Fibroblast of gingiva (primary cell): ENCODE measurements around the gene TXNDC8.
"Not testable (repeated sequence)": the region's sequence is repeated elsewhere in the genome, so short reads cannot be mapped to it uniquely, and the experiment has no call there.

Source experiments
- DNase-seq: peaks from one replicate; pipeline ENCODE4 v3.0.0-alpha.2; 2011; ENCODE audit warnings: low read depth

TXNDC8 gene

DNA sequence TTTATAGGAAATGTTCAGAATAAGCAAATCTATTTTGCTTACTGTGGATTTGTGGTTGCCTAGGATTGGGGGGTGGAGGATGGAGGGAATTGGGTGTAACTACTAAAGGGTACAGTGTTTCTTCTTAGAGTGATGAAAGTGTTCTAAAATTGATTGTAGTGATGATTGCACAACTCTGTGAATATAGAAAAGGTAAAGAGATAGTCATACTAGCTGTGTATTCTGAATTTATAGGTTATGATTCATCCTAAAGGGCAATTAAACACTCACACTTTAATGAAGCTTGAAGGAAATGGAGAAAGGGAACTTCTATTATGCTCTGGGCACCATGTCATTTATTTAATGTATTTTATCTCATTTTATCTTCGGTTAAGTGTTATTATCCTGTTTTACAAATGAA is 9.9 kb downstream of the TXNDC8 start:
- DNase-seq: no peak

- DNase-seq: no peak
These were observed 13.8 kb downstream of the TXNDC8 start for GRCh38 chr9:110323818-110324217.

- DNase-seq: peak; percentile 20
These were observed 16.8 kb downstream of the TXNDC8 start for GRCh38 chr9:110320651-110321445.

GRCh38 chr9:110319781-110320492 is 17.7 kb downstream of the TXNDC8 start:
- DNase-seq: no peak

DNA sequence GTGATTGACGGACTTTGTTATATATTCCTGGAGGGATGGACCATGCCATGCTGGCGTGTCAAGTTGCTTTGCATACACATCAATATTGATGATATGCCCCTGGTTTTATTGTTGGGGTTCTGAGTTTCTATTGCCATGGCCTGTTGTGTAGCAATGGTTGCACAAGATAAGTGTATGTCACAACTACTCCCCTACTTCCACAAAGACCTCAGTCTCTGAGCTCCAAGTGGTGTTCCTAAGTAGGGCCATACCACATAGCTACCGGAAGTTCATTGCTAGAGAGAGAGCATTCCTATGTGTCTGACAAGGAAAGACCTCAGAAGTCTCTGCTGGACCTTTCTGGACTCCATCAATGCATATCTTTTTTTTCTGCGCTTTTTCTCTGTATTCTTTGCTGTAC is 19.8 kb downstream of the TXNDC8 start:
- no peak for DNase-seq

DNA sequence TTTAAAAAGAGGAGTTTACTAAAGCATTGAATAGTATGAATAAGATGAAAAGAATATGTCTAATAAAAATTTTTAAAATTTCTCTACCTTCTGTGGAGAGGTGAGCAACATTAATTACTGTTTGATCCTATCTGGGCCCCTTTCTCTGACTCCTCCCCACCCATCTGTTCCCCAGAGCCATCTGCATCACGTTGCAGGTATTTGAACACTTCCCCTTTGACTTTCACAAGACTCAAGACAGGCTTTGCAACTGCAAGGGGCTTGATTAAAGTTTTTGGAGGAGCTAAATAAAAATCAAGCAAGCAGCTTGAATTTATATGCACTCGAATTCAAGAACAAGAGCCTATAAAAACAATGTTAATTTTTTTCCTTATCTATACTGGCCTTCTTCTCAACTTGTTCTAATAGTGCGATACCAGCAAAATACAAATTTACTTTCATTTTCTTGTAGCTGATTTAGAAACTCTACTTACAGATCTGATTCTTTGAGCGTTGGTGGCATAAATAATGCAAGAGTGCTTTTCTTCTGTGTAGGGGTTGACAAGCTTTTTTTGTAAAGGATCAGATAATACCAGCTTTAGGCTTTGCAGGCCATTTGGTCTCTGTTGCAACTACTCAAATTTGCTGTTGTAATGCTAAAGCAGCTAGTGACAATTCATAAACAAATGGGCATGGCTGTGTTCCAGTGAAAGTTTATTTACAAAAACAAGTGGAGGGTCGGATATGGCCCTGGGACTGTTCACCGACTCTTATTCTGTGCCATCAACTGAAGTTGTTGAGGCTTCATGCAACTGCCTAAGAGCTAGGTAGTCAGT is 21.2 kb downstream of the TXNDC8 start:
- no peak for DNase-seq

- not testable (repeated sequence) for DNase-seq
These were observed 25.7 kb downstream of the TXNDC8 start for GRCh38 chr9:110311978-110312377.

DNA sequence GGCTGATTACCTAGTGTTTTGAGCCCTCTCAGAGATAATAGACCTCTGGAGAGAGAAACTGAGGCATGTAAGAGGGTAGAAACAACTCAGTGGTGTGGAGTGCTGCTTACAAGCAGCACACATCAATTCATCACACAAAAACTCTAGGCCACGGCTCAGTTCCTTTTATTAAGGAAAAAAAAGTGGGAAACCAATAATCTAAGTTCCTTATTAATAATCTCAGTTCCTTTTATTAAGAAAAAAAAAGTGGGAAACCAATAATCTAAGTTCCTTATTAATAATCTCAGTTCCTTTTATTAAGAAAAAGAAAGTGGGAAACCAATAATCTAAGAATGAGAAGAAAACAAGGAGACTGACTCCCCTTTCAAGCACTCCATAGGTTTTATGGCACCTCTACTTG is 28.0 kb downstream of the TXNDC8 start:
- no peak for DNase-seq

GRCh38 chr9:110308633-110309038 is 29.0 kb downstream of the TXNDC8 start:
- DNase-seq: no peak

DNA sequence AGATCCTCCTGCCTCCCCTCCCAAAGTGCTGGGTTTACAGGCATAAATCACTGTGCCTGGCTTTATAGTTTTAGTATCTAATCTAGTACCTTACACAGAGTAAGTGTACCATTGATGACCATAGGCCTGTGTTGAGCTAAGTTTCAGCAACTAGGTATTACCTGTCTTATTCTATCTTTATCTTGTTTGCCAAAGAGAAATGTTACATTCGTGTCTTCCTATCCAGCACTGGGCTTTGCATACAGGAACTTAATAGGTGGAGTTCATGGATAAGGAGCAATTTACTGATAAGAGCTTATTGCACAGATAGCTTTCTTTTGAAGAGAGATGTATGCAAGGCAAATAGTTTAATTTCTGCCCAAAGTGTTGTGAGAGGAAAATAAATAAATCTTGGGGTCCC is 30.5 kb downstream of the TXNDC8 start:
- DNase-seq: no peak

- peak; percentile 82 for DNase-seq
These were observed 34.5 kb downstream of the TXNDC8 start for GRCh38 chr9:110303133-110303532.

DNA sequence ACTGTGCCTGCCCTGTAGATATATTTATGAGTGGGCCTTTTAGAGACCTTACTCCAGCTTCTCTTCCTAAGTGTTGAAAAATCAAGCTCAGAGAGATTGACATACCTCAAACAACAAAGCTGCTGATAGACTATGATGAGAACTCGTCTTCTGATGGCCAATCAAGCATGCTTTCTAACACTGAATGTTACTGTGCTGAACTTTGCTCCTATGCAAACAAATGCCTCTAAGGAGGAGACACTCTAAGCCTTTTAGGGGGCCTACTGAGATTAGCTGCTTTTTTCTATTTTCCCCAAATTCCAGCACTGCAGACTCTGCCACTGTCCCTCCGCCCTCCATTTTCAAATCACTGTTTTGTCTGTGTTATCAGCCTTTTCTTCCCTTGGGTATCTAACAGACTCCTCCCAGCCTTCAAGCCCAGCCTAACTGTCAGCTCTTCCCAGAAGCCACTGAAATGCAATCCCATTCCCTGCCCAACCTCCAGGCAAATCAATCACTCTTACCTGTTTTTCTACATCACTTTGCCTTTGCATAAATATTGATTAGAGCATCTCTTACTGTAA is 39.5 kb downstream of the TXNDC8 start:
- no peak for DNase-seq

GRCh38 chr9:110293248-110293647 is 44.4 kb downstream of the TXNDC8 start:
- no peak for DNase-seq

DNA sequence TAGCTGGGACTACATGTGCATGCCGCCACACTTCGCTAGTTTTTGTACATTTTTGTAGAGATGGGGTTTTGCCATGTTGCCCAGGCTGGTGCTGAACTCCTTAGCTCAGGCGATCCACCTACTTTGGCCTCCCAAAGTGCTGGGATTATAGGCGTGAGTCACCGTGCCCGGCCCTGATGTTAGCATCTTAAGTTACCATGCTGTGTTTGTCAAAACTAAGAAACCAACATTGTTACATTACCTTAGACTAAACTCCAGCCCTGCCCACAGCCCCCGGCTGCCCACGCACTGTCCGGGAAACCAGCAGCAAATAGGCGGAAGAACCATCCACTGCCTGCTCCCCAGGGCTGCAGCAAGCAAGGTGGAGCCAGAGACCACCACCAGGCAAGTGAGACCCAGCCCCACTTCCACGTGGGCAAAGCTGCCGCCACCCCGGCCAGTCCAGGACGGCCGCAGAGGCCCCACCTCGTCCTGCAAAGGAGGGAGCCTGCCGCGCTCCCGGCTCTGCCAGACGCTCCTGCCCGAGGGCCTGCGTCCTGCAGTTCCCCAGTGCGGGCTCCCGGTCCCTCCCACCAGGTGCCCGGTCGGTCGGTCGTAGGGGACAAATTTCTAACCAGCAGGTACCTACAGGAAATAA is 45.6 kb downstream of the TXNDC8 start:
- no peak for DNase-seq

GRCh38 chr9:110290001-110290400 is 47.7 kb downstream of the TXNDC8 start:
- DNase-seq: no peak

GRCh38 chr9:110288503-110288902 is 49.2 kb downstream of the TXNDC8 start:
- no peak for DNase-seq

DNA sequence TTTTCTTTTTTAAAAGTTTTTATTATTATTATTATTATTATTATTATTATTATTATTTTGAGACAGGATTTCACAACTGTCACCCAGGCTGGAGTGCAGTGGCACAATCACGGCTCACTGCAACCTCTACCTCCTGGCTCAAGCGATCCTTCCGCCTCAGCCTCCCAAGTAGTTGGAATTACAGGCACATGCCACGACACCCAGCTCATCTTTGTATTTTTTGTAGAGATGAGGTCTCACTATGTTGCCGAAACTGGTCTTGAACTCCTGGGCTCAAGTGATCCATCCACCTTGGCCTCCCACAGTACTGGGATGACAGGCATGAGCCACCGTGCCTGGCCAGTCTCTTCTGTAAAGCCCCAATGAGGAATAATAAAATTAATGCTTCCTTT is 50.4 kb downstream of the TXNDC8 start:
- DNase-seq: no peak

- no peak for DNase-seq
These were observed 53.3 kb downstream of the TXNDC8 start for GRCh38 chr9:110284211-110284844.

- DNase-seq: no peak
These were observed 53.9 kb downstream of the TXNDC8 start for GRCh38 chr9:110283751-110284150.

GRCh38 chr9:110282739-110283081 is 55.0 kb downstream of the TXNDC8 start:
- no peak for DNase-seq

DNA sequence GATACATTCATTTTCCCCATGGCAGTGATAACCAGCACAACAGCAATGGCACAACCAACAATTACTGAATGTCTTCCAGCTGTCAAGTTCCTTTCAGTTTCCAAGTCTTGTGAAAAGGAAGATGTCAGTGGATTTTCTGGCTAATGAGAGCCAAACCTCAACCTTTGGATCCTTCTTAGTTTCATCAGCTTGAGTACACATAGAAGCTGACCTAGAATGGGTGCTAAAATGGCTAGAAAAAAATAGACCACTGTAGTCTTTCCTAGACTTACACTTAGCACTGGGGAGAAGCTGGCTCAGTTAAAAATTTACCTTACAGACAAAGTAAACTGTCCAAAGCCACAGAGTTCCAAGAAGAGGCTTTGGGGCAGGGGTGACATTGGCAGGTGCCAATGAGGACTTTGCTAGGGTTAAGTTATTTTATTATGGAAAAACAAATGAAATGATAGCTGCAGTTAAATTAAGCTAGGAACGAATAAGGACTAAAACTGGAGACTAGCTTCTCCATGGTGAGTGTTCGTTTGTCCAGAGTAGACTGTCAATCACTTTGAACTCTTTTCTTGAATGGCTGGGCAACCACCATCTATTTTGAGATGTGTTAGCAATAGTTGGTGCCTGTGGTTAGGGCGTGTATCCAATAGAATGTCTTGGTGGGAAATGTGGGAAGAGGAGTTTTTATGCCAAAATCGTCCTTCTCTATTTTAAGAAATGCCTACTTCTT is 55.5 kb downstream of the TXNDC8 start:
- peak; percentile 25 for DNase-seq
